GM12892 (cell line): ENCODE measurements around the gene TACC2.

Experiments used
- POLR2A ChIP-seq: IDR thresholded peaks from 2 replicates; pipeline ENCODE4 v1.6.1; 2011; ENCODE audit warnings: low read depth, low read length, control low read depth
- POLR2AphosphoS5 ChIP-seq: IDR thresholded peaks from 2 replicates; pipeline ENCODE4 v1.6.1; 2011; ENCODE audit warnings: low read depth, low read length, control low read depth
- TAF1 ChIP-seq: IDR thresholded peaks from 2 replicates; pipeline ENCODE4 v1.6.1; 2011; ENCODE audit warnings: low read depth, mild to moderate bottlenecking, control low read depth, low read length, borderline replicate concordance

DNA sequence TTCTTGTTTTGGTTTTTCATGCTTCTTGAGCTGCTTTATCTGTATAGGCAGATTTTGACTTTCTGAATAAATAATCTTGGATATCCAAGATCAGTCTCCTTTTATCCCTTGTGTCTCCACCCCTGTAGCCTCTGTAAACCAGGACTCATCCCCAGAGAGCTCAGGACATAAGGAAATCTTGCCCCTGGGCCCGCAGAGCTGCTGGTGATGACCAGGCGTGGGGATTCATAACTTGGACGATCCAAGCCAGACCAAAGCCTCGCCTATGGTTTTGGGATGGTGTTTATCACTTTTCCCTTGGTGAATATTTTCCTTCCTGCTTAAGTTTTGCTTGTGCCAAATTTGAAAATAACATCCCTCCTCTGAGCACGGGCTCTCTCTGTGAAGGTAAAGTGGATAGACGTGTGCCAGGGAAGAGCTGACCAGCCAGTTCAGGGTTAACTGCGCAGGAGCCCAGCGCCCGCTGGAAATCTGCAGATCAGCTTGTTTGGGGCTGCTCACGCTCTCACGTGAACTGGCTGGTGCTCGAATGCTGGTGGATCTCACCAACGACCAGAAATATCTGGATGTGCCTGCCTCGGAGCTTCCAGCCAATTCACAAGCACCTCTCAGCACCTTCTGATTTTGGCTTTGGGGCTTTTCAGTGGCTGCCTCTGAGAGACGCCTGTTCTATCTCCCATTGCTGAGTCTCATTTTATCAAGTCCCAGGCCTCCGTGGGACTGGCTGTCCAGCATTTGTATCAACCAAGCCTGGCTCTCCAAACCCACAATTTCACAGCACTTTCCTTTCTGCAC lies 150.1 kb downstream of the TACC2 start:
- no peak for TF ChIP-seq TAF1
- TF ChIP-seq POLR2AphosphoS5, result no peak
- no peak for TF ChIP-seq POLR2A
